Activated CD8-positive, alpha-beta T cell treated with anti-CD3 and anti-CD28 coated beads for 36 hours (primary cell): ENCODE data around the gene HS6ST1. TPM values are rescaled to one million over a fixed set of nuclear protein-coding genes. Genes with fewer than 3 reads are reported as not detected.
A peak's percentile ranks its signal among the peaks of the same experiment; 100 is the strongest.

Source experiments
- ATAC-seq: fragments of 200-7000 bp; cut with Tn5 transposase; one replicate; pipeline ENCODE4 v1.10.0; 2021; ENCODE audit warnings: mild to moderate bottlenecking, moderate library complexity
- CTCF ChIA-PET: fragments of 350-600 bp; sonication (Branson Sonifier 250); formaldehyde crosslinking; loops from one replicate; lab custom pipeline; 2021; ENCODE audit warnings: antibody characterized with exemption; lab: Charles Lee
- POLR2A ChIA-PET: fragments of 350-600 bp; sonication (Branson Sonifier 250); formaldehyde crosslinking; loops from one replicate; lab custom pipeline; 2021; ENCODE audit warnings: antibody characterized with exemption; lab: Charles Lee
- DNase-seq: peaks from one replicate; pipeline ENCODE4 v3.0.0-alpha.2; 2020
- H3K27ac Mint-ChIP-seq: one replicate; pipeline ENCODE4 v1.8.0; 2021; ENCODE audit warnings: mild to moderate bottlenecking, mixed read lengths
- H3K27me3 Mint-ChIP-seq: one replicate; pipeline ENCODE4 v1.8.0; 2021; ENCODE audit warnings: mixed read lengths
- H3K36me3 Mint-ChIP-seq: one replicate; pipeline ENCODE4 v1.8.0; 2021; ENCODE audit warnings: low read depth, mixed read lengths
- H3K4me1 Mint-ChIP-seq: one replicate; pipeline ENCODE4 v1.8.0; 2021; ENCODE audit warnings: low read depth, mixed read lengths
- H3K4me3 Mint-ChIP-seq: one replicate; pipeline ENCODE4 v1.8.0; 2021; ENCODE audit warnings: mild to moderate bottlenecking, moderate library complexity, mixed read lengths
- H3K9me3 Mint-ChIP-seq: one replicate; pipeline ENCODE4 v1.8.0; 2021; ENCODE audit warnings: mixed read lengths
- CTCF ChIP-seq: fragments of 200-600 bp; IDR thresholded peaks from one replicate; pipeline ENCODE4 v1.8.0; 2022; ENCODE audit warnings: antibody characterized with exemption, mild to moderate bottlenecking
- intact Hi-C: fragments of 100-400 bp; cut with micrococcal nuclease; formaldehyde crosslinking; loops from one replicate; pipeline ENCODE4 v1.10.0; 2022
- total RNA-seq, 2 experiments: library from RNA; stranded (reverse); gene quantifications; one replicate each; pipeline ENCODE4 v1.2.3, GENCODE V29; 2021

Gene HS6ST1
- total RNA-seq, 2 experiments from 2014 or later = 12.5 to 13.0 TPM

- intact Hi-C loops = no loop called here
- Mint-ChIP-seq H3K27ac (no peak overlapping the region), H3K4me3 (no peak overlapping the region), H3K36me3 (peaks cover 20% of the 10 kb centered on the region), H3K4me1 (peaks cover 16% of the 10 kb centered on the region), H3K9me3 (peaks cover 12% of the 10 kb centered on the region), H3K27me3 (no peaks in the 10 kb centered on the region)
- ChIA-PET CTCF (no interaction called here), POLR2A (no interaction called here)
- no peak for DNase-seq
- ATAC-seq = no peak
- no peak for TF ChIP-seq CTCF
Observed at GRCh38 chr2:128276878-128277675, 41.6 kb downstream of the HS6ST1 start.

GRCh38 chr2:128275498-128276045, 43.1 kb downstream of the HS6ST1 start:
- peaks cover 12% of the 10 kb centered on the region for H3K9me3 Mint-ChIP-seq
- no peaks in the 10 kb centered on the region for H3K27me3 Mint-ChIP-seq
- intact Hi-C loops = no loop called here
- ChIA-PET POLR2A (no interaction called here), CTCF (no interaction called here)
- TF ChIP-seq CTCF = no peak
- DNase-seq = no peak
- H3K36me3 Mint-ChIP-seq = peaks cover 20% of the 10 kb centered on the region
- no peak overlapping the region for H3K27ac Mint-ChIP-seq
- ATAC-seq = no peak
- no peak overlapping the region for H3K4me3 Mint-ChIP-seq
- H3K4me1 Mint-ChIP-seq = peaks cover 8% of the 10 kb centered on the region

- Mint-ChIP-seq H3K27me3 (no peaks in the 10 kb centered on the region), H3K36me3 (peaks cover 20% of the 10 kb centered on the region), H3K9me3 (peaks cover 12% of the 10 kb centered on the region), H3K27ac (no peak overlapping the region), H3K4me1 (peaks cover 3% of the 10 kb centered on the region), H3K4me3 (no peak overlapping the region)
- ChIA-PET CTCF (no interaction called here), POLR2A (no interaction called here)
- no peak for ATAC-seq
- intact Hi-C loops = no loop called here
- TF ChIP-seq CTCF = no peak
- no peak for DNase-seq
Observed at GRCh38 chr2:128274218-128274617, 44.5 kb downstream of the HS6ST1 start.

- Mint-ChIP-seq H3K4me1 (peaks cover 3% of the 10 kb centered on the region), H3K36me3 (peaks cover 20% of the 10 kb centered on the region), H3K27ac (no peak overlapping the region), H3K27me3 (no peaks in the 10 kb centered on the region), H3K9me3 (peaks cover 12% of the 10 kb centered on the region), H3K4me3 (no peak overlapping the region)
- POLR2A ChIA-PET = no interaction called here
- intact Hi-C loops = no loop called here
- DNase-seq = no peak
- no peak for TF ChIP-seq CTCF
- CTCF ChIA-PET = no interaction called here
- ATAC-seq = peak; percentile 53
Observed at GRCh38 chr2:128273469-128274081, 45.1 kb downstream of the HS6ST1 start.
